Lower leg skin (tissue), 4 donors: Measurements from ENCODE around the gene LITAFD. TPM values are rescaled to one million over a fixed set of nuclear protein-coding genes. Genes with fewer than 3 reads are reported as not detected.
"Not testable (repeated sequence)": the region's sequence is repeated elsewhere in the genome, so short reads cannot be mapped to it uniquely, and the experiment has no call there.

Experiments
- DNase-seq, 2 donors: peaks; one replicate each; pipeline ENCODE4 v3.0.0-alpha.2; 2019; ENCODE audit warnings: low spot score in 2 of 2
- H3K4me3 ChIP-seq: fragments of 200-600 bp; sonication (generic); 2 replicates; pipeline ENCODE4 v1.5.1; 2017; ENCODE audit warnings: mild to moderate bottlenecking, low read depth; ENCODE audit not compliant: poor library complexity, severe bottlenecking
- CTCF ChIP-seq, 3 donors: fragments of 450-650 bp; IDR thresholded peaks; one replicate each; pipeline ENCODE4 v1.5.1; 2016; ENCODE audit warnings: antibody characterized with exemption in 3 of 3, mild to moderate bottlenecking in 3 of 3, moderate library complexity in 2 of 3
- POLR2A ChIP-seq, 2 donors: fragments of 450-650 bp; IDR thresholded peaks; one replicate each; pipeline ENCODE4 v1.6.1; 2016 to 2017; ENCODE audit warnings: antibody characterized with exemption in 2 of 2, mild to moderate bottlenecking in 1 of 2, moderate library complexity in 1 of 2
- WGBS, 2 donors: methylation state at CpG; one replicate each; pipeline ENCODE4 v1.1.5; 2018; 5-methylcytosine and 5-hydroxymethylcytosine counted together
- intact Hi-C: fragments of 100-400 bp; cut with DNase I; formaldehyde crosslinking; loops from one replicate; pipeline ENCODE4 v1.15.0; 2023; ENCODE audit warnings: low total_unique reads
- total RNA-seq, 4 donors: library from RNA; depleted of rRNA; stranded (reverse); fragments of >200 nt; gene quantifications; one replicate each; pipeline ENCODE4 v1.1.0, GENCODE V29; 2016

Gene LITAFD
- not detected for total RNA-seq

- no peak within 1 kb of the TSS for H3K4me3 ChIP-seq
- intact Hi-C loops, result loop anchor here (10.0 kb wide), 1 partner anchor 307 kb away; no protein-coding TSS in a partner anchor
- TF ChIP-seq POLR2A (IDR thresholded peaks at IDR 0.05) (no peak), CTCF (IDR thresholded peaks at IDR 0.05) (no peak)
- 55 to 73% methylated on average over 10 of the region's 10 CpGs for WGBS, 2 donors
- no peak for DNase-seq
These were observed at the start of gene LITAFD for GRCh38 chr16:8882041-8882617. LITAFD (plus strand) TSS chr16:8882351; CDS start chr16:8884356, 2,005 bp downstream.

- peak in 1 of 2 donors; percentile 81 for DNase-seq
- 80 to 82% methylated on average over 16 of the region's 16 CpGs for WGBS, 2 donors
- intact Hi-C loops, result no loop called here
- H3K4me3 ChIP-seq, result no peak overlapping the region
- TF ChIP-seq CTCF (IDR thresholded peaks at IDR 0.05), result no peak
- no peak for TF ChIP-seq POLR2A (IDR thresholded peaks at IDR 0.05)
These were observed 49.4 kb upstream of the LITAFD start for GRCh38 chr16:8832717-8833105.

GRCh38 chr16:8836797-8837196 lies 45.4 kb upstream of the LITAFD start:
- intact Hi-C loops, H3K4me3 ChIP-seq: not testable (repeated sequence)
- peak in 1 of 2 donors; percentile 7 for DNase-seq
- 88 to 94% methylated on average over 7 of the region's 7 CpGs for WGBS, 2 donors

GRCh38 chr16:8837594-8837993 lies 44.6 kb upstream of the LITAFD start:
- DNase-seq, result peak in 1 of 2 donors; percentile 56
- H3K4me3 ChIP-seq, intact Hi-C loops: not testable (repeated sequence)
- 93 to 95% methylated on average over 15 of the region's 15 CpGs for WGBS, 2 donors

- peak in 1 of 2 donors; percentile 12 for DNase-seq
- intact Hi-C loops, H3K4me3 ChIP-seq: not testable (repeated sequence)
- 53 to 56% methylated on average over 4 of the region's 4 CpGs for WGBS, 2 donors
These were observed 40.1 kb upstream of the LITAFD start for GRCh38 chr16:8842016-8842415.

- H3K4me3 ChIP-seq, DNase-seq, intact Hi-C loops: not testable (repeated sequence)
- 70 to 95% methylated on average over 5 to 8 of the region's 12 CpGs for WGBS, 2 donors
These were observed 38.9 kb upstream of the LITAFD start for GRCh38 chr16:8843296-8843695.

GRCh38 chr16:8845699-8846298 lies 36.4 kb upstream of the LITAFD start:
- intact Hi-C loops, result no loop called here
- peak in 1 of 2 donors; percentile 31 for DNase-seq
- TF ChIP-seq POLR2A (IDR thresholded peaks at IDR 0.05) (no peak), CTCF (IDR thresholded peaks at IDR 0.05) (no peak)
- WGBS, 2 donors, result 80 to 88% methylated on average over 7 of the region's 7 CpGs
- H3K4me3 ChIP-seq, result no peak overlapping the region

GRCh38 chr16:8846401-8846932 lies 35.7 kb upstream of the LITAFD start:
- WGBS, 2 donors, result 90 to 92% methylated on average over 10 of the region's 10 CpGs
- no peak overlapping the region for H3K4me3 ChIP-seq
- peak in 1 of 2 donors; percentile 75 for DNase-seq
- no peak for TF ChIP-seq CTCF (IDR thresholded peaks at IDR 0.05)
- TF ChIP-seq POLR2A (IDR thresholded peaks at IDR 0.05), result no peak
- intact Hi-C loops, result no loop called here
